Stimulated activated CD8-positive, alpha-beta memory T cell treated with anti-CD3 and anti-CD28 coated beads, Interleukin-4, amount 100 ng/mL, for 1 hour (primary cell): Measurements from ENCODE around the gene TBCC.

ENCODE experiments used
- DNase-seq, 2 donors: peaks; one replicate each; pipeline ENCODE4 v3.0.0-alpha.2; 2020; ENCODE audit warnings: low read depth in 2 of 2, low spot score in 1 of 2

Gene TBCC

GRCh38 chr6:42696526-42697267 is 49.2 kb downstream of the TBCC start:
- DNase-seq: no peak

GRCh38 chr6:42694586-42694985 is 51.3 kb downstream of the TBCC start:
- no peak for DNase-seq
